AG08396 (cell line): Measurements from ENCODE around the gene CAMK1D.

Experiments
- DNase-seq: peaks from one replicate; pipeline ENCODE4 v3.0.0; 2012; ENCODE audit warnings: low spot score, mixed read lengths

CAMK1D gene

DNA sequence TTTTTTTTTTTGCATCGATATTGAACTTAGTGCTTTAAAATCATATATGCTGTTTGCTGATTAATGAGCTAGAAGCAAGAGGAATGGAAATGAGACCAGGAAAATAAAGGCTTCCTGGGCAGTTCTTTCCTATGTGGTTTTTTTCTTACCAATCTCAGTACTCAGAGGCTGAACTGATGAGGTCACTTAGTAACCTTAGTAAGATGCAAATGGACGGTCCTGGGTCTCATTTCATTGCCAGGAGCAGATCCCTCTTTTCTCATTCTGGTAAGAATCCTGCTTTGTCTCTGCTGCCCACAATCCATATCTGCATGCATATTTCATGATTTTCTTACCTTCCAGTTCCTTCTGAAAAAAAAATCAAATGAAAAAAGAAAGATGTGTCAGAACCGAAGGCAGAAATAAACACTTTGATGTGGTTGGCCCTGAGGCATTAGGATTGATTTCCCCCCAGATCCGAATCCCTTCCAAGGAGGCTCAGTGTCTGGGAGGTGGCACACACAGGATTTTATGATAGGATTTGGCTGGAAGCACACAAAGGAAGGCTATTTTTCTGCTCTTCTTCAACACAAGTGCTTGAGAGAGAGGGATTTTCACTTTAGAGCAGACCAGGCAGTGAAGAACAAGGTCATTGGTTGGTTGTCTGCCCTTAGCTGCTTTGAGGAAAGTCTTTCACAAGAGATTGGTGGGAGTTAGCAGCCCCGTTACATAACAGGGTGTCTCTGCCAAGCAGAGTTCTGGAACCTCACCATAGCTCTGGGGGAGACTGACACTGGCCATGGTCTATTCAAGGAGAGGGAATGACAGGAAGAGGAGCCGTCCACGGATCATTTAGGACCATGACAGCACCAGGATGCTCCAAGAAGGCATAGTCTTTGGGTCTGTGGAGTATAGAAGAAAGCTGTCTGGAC is 150.0 kb downstream of the CAMK1D start:
- DNase-seq, result no peak

DNA sequence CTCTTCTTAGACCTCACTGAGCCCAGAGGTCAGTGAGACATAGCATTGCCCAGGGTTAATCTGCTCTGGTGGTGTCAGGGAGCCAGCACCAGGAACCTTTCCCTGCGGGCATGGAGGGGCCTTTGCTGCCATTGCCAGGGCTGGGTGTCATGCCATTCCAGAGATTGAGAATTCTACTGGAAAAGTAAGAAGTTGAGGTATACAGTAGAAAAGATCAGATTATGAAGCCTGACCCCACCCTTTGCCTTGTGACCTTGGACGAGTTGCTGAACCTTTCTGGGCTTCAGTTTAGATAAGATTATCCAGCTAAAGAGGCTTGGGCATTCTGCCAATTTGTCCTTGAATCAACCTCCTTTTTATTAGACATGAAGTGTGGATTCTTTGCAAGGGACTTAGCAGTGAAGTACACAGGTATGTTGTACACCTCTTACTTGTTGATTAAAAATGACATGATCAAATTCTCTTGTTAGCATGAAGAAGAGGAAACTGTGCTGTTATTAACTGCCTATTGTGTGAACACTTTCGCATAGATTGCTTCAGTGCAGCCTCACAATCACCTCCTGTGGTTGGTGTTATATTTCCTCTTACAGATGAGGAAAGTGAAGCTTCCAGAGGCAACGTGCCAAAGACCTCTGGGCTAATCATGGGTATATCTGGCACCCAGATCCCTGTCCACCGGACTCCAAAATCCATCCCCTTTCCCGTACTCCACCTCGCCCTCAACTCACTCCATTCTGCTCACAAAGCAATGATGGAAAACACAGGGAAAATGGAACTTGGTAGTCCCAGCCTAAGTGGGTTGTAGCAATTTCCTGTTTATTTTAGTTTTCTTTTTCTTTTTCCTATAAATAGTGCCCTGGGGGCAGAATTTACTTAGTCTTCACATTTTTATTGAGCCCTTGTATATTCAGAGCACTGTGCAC is 151.3 kb downstream of the CAMK1D start:
- no peak for DNase-seq

DNA sequence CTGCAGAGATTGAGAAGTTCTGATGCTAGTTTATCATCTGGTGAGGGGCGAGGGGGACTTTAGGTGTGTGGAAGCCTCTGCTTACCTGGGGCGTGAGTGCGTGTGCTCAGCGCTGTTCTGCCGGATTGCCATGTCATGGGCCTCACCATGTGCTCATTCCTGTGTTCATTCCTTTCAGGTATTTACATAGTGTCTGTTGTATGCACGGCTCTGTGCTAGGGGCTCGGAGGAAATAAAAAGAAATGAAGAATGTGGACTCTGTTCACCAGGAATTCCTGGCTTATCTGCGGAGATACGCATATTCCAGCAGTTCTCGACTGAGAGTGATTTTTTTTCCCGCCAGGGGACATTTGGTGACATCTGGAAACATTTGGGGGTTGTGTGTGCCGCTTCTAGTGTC is 152.0 kb downstream of the CAMK1D start:
- DNase-seq, result no peak

DNA sequence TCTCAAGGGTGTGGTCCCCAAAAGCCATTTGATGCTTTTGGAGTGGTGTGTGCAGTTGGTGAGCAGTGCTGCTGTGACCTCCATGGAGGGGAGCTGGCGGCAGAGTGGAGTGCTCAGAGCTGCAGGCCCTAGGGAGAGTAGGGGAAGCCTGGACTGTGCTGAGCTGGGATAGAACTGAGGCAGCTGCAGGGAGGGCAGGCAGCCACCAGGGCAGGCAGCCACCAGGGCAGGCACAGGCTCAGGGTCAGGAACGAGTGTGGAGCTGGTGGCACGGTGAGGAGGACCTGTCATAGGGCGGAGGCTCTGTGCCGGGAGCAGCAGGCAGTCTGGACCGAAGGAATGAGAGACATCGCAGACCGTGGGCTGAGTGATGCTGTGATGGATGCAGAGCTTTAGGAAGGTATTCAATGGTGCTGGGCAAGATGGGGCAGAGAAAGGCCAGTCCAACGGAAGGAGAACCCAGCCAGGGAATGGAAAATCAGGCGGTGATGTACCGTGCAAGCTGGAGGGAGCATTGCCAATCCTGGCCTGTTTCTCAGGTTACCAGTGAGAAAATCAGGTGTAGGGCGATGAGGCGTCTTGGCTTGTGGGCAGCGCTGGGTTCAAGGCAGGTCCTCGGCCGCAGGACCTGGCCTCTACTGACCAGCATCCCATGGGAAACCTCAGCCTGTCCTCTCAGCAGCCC is 152.6 kb downstream of the CAMK1D start:
- DNase-seq, result no peak

DNA sequence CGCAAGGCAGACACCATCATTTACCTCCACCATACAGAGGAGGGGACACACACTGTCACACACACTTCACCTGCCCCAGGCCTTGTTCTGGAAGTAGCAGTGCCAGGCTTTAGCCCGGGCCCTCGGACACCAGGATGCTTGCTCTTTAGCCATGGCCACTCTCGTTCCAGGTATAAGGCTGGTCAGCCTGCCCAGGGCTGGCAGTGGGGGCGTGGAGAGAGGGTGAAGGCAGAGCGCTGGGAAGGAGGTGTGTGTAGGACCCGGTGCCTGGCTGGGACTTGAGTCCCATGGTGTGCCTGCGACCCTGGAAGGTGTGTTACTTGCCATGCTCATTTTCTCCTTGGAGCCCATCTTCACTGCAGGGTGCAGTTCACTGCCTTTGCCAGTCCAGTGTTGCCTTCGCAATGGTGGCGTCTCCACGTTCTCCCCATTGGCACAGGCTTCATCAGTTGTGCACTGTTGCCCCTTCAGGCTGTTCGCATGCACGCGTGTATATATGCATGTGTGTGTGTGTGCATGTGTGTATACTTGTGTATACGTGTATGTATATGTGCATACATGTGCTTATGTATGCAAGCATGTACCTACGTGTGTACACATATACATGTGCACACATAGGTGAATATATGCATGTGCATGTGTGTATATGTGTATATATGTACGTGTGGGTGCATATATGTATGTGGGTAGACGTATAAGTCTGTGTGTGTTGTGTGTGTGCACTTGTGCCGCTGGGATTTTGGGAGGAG is 153.4 kb downstream of the CAMK1D start:
- DNase-seq, result no peak

DNA sequence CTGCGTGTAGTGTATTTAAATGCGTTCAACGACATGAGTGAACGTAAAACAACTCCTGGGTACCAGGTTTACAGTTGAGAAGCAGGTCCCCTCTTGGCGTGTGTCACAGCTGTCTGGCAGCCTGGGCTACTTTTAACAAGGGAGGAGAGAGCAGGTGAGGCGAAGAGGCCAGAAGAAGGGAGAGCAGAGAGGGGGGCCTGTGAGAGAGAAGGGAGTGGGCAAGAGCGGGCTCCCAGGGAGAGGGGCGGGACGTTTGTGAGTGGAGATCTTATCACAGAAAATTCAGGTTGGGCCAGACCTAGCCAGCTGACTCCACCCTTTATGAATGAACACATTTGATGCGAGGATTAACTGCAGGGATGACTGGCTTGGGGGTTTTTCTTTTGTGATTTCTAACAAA is 154.0 kb downstream of the CAMK1D start:
- no peak for DNase-seq

DNA sequence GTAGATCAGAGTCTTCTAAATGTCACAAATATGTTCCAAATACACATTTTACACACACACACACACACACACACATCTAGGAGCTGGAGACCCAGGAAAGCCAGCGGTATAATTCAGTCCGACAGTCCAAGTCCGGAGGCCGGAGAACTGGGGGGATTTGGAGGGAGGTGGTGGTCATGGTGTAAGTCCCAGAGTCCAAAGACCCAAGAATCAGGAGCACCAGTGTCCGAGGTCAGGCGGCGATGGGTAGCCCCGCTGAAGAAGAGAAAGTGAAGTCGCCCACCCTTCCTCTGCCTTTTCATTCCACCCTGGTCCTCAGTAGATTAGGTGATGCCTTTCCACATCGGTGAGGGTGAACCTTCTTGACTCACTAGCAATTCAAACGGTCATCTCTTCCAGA is 154.8 kb downstream of the CAMK1D start:
- no peak for DNase-seq

DNA sequence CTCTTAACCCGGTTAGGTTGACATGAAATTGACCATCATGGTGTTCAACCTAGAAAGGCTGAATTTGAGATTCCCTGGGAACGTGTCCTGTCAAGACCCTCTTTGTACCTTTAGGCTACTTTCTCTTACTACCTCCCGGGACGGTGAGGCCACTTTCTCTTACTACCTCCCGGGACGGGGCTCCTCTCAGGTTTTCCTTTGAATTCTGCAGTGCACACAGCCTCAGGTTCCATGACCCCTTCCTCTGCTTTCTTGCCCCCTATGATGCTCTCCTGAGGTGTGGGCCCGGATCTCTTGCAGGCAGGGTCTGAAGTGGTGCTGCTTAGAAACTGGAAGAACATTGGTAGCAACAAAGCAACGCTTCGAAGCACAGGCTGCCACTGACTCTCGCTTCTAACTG is 155.3 kb downstream of the CAMK1D start:
- no peak for DNase-seq

DNA sequence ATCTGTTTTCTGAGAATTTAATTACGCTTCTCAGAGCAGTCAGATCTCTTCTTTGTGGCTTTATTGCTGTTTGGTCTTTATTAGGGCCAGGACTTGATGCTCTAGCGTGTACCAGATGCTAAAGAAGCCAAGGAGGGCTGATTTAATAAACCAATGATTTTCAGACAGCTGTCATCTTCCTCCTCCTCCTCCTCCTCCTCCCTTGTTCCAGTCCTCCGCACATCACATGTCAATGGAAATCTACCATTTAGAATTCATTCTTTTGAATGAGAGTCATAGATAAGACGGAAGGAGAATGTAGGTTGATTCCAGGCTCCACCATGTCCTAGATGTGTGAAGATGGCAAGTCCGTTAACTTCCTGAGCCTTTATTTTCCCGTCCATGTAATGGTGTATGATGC is 156.3 kb downstream of the CAMK1D start:
- DNase-seq, result no peak

DNA sequence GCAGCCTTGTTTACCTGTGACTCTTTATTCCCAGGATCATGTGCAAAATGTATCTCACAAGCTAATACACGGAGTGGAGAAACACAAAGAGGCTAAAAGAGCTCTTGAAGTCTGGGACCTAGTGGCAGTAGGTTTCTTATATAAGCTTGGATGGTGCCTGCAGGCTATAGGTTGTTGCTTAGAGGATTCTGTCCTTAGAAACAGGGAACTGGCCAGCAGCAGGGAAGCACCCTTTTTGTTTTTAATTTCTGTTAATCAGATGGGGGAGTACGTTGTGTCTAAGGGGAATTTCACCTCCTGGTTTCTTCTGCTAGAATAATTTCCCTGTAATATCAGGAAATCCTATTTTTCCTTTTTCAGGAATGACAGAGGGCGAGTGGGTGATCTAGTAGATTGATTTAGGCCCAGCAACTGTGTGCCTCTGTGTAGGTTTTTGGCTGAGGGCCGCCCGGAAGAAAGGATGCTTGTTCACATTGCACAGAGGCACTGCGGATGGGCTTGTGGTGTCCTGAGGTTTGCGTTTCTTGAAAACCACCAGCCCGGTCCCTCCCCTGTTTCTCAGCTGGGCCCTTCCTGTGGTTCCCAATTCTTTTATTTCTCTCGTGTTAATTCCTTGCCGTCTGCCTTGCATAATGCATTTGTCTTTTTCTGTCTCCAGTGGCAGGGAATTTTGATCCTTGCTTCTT is 158.0 kb downstream of the CAMK1D start:
- no peak for DNase-seq

DNA sequence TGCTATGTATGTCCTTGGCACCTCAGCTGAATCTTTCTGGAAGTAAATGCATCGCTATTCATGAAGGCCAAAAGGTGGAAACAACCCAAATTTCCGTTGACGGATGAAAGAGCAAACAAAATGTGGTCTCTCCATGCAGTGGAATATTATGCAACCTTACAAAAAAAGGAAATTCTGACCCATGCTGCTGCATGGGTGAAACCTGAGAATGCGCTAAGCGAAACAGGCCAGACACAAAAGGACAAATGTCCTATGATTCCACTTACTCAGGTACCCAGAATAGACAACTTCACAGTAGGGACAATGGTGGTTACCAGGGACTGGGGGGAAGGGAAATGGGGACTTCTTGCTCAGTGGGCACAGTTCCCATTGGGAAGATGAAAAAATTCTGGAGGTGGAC is 158.8 kb downstream of the CAMK1D start:
- no peak for DNase-seq

DNA sequence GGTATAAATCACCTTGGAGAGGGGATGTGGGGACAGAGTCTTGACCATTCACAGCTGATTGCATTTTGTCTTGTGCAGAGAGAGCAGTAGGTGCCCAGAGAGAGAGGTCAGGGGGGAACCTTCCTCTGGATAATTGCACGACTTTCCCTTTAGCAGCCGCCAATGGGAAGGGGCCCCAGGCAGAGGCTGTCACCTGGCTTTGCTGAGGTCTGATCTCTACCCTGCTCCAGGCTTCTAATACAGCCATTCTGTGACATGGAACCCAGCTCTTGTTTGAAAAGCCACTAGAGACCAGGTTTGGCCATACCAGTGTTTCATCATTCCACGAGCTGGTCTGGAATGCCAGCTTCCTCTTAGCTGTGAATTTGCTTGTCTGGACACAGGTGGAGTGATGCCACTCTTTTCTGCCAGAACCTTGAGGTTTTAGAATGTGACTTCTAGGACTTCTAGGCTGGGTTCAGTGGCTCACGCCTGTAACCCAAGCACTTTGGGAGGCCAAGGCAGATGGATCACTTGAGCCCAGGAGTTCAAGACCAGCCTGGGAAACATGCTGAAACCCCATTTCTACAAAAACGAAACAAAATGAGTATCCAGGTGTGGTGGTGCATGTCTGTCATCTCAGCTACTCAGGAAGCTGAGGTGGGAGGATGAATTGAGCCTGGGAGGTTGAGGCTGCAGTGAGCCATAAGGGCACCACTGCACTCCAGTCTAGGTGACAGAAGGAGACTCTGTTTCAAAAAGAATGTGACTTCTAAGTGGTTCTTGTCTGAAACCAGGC is 159.9 kb downstream of the CAMK1D start:
- DNase-seq, result no peak

DNA sequence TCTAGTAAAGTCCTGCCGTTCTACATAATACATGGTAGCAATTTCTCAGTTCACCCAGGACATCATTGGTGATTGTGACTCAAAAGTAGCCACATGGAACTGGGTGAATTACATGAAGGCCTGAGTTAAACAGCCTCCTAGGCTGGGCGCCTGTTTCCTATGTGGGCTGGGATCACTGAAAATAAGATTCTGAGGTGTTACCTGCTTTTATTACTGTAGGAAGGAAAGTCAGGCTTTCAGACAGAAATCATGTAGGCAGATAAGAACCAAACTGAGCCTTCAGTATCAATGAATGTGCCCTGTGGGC is 160.4 kb downstream of the CAMK1D start:
- DNase-seq, result no peak

DNA sequence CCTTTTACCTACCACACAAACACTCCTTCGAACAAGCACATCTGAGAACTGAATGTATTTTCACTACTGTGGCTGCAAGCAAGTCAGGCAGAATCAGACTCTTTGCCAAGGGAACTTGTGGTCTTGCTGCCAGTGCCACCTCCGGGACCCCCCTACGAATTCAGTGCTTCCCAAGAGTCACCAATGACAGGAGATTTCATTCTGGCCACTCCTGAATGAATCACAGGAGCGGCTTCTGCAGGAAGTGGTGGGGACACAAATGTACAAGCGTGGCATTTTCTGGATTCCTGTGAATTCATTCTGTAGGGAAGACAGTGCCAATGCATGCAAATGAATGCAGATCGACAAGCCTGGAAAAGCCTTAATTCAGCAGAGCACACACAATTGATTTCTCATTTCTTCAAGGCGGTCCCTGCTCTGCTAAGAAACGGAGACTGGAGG is 161.2 kb downstream of the CAMK1D start:
- no peak for DNase-seq

DNA sequence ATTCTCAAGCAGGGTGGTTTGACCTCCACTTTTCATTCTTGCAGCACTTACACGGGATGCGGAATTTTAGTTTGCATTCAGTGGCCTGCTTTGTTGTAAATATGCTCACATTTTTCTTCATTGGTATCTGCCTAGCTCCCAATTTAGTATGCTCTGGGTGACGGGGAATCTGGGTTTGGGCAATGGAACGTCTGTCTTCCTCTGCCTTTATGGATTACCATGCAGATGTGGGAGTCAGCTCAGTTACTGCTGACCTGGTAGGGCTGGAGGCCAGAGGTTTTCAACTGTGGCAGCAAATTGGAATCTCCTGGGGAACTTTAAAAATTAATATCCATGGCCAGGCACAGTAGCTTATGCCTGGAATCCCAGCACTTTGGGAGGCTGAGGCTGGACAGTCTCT is 161.6 kb downstream of the CAMK1D start:
- no peak for DNase-seq

DNA sequence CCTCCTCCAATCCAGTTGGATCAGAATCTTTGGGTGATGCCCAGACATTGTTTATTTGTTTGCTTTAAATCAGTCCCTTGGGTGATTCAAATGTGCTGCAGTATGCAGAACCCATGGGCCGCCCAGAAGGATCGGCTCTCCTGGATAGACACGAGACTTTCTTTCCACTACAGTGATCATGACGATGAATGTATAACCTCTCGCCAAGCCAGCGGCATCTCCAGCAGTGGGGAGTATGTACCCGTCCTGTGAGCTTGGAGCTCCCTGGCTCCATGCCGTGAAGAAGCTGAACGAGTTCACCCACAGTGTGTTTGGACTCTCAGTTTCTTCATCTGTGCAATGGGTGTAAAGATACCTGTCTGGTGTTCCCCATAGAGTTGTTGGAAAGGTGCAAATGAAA is 162.3 kb downstream of the CAMK1D start:
- DNase-seq, result no peak

DNA sequence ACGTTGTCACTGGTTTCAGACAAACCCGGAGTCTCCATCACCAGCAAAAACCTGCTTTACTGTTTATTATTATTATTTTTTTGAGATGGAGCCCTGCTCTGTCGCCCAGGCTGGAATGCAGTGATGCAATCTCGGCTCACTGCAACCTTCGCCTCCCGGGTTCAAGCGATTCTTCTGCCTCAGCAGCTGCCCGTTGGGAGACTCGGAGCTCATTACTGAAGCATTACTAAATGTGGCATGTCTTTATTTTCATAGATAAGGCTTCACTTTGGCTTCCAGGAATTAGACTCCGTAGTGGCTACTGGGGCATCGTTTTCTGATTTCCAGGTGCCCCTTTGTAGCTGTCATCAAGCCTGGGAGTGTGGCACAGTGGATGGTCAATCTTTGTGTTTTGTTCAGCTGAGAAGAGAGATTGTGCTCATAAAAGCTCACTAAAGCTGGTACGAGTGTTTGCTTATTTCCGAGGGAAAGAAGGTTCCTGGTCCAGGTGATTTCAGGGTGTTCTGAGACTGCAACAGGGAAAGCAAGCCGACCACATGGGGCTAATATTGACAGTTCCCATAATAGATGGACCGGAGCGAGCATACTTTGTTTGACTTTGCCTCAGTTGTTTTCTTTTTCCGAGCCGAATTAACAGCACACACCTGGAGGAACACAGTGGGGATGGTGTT is 163.1 kb downstream of the CAMK1D start:
- no peak for DNase-seq

DNA sequence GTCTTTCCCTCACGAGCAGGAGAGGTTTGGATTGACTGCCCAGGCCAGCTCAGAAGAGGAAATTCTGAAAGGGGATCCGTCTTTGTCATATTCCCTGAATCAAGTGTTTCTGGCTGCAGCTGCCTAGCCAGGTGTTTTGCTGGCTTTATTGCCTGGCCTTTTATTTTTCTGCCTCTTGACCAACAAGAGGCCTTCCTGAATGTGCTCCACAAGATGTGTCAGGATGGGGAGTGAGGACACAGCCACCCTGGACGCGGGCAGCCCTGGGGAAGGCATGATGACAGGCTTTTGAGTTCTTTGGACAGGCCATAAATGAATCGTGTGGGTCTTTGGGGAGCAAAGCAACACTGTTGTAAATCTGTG is 163.6 kb downstream of the CAMK1D start:
- no peak for DNase-seq

DNA sequence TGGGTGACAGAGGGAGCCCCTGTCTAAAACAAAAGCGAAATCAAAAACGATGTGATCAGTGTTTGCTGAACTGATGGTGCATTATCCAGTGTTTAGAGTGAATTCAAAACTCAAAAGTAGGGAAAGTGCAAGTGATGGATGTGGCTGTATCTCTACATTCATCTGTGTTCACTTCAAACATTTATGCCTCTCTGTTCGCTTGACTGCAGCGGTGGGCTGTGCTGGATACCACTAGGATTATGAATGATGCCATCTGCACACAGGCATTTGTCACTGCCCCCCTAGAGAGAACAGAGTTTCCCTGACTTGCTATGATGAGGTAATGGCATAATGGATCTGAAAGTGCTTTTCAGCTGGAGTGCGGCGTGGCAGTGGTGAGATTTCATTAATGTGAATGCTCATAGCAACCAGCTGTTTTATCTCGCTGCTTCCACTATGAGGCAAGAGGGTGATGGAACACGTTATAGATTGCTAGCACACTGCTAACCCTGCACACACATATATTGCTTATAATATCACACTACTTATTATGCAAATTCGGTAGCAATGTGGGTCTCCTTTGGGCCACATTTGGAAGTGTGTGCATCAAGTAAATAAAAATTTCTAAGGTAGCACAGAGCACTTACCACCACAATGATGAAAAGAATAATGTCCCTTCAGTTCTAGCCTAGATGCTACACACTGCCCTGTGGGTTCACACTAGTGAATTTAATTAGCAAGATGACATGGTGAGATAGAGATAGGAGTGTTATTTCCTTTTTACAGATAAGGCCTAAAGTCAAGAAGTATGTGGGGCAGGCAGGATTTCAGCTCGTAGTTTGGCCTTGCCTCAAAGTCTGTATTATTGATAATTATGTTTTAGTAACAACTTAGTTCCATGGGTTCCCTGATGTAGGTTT is 164.7 kb downstream of the CAMK1D start:
- DNase-seq, result no peak
